HCT116 (cell line): ENCODE measurements around the gene MID1IP1. TPM values are rescaled to one million over a fixed set of nuclear protein-coding genes. Genes with fewer than 3 reads are reported as not detected.

ENCODE experiments used
- ATAC-seq: fragments of 200-7000 bp; cut with Tn5 transposase; 2 replicates; pipeline ENCODE4 v1.9.1; 2020; ENCODE audit warnings: mild to moderate bottlenecking, moderate library complexity
- BruUV-seq: library from RNA; stranded (reverse); fragments of 400-500 nt; replicated peaks from 2 replicates; lab custom pipeline; 2021; lab: Mats Ljungman, UMichigan
- CTCF ChIA-PET: fragments of 300-600 bp; sonication (Branson Sonifier 250); formaldehyde crosslinking; loops from one replicate; lab custom pipeline; 2021; ENCODE audit warnings: antibody characterized with exemption; lab: Charles Lee
- POLR2A ChIA-PET: fragments of 300-600, 350-600 bp; sonication (Branson Sonifier 250); formaldehyde crosslinking; loops from one replicate; lab custom pipeline; 2021; ENCODE audit warnings: antibody characterized with exemption; lab: Charles Lee
- RAD21 ChIA-PET, 2 experiments: fragments of 300-600 bp; sonication (Branson Sonifier 250); formaldehyde crosslinking; loops; one replicate each; lab custom pipeline; 2023; ENCODE audit warnings: low total read pairs in 2 of 2; ENCODE audit not compliant: uncharacterized antibody in 2 of 2, unreplicated experiment in 2 of 2, low non-redundant PET in 1 of 2; lab: Charles Lee
- DNase-seq: peaks from one replicate; pipeline ENCODE4 v3.0.0-alpha.2; 2010; ENCODE audit warnings: low read depth, low spot score
- H2AFZ ChIP-seq: fragments of 200-600 bp; shearing (Covaris generic), sonication (generic); 2 replicates; pipeline ENCODE4 v1.6.1; 2017; ENCODE audit warnings: low read depth, mixed run types, mixed read lengths, antibody characterized with exemption, low read length; ENCODE audit not compliant: poor library complexity, severe bottlenecking
- H3K27ac ChIP-seq: 2 replicates; pipeline ENCODE4 v1.5.1; 2012; ENCODE audit warnings: low read depth, low read length
- H3K27me3 ChIP-seq: fragments of 200-600 bp; sonication (generic); 2 replicates; pipeline ENCODE4 v1.6.1; 2016; ENCODE audit warnings: mixed run types, low read length, mixed read lengths; ENCODE audit not compliant: insufficient read depth
- H3K36me3 ChIP-seq, 2 experiments: fragments of 200-500 bp in 1 of 2; fragments of 200-600 bp in 1 of 2; sonication (Bioruptor generic) in 1 of 2; sonication (generic) in 1 of 2; 2 replicates each; pipeline versions ENCODE4 v1.5.1 to v1.6.1; 2014 to 2016; ENCODE audit warnings: low read length in 2 of 2, inconsistent platforms in 1 of 2, mixed read lengths in 1 of 2, mixed run types in 1 of 2; ENCODE audit not compliant: insufficient read depth in 2 of 2, control insufficient read depth in 1 of 2
- H3K4me1 ChIP-seq, 2 experiments: fragments of 200-600 bp in 1 of 2; sonication (generic) in 1 of 2; 2 replicates each; pipeline versions ENCODE4 v1.5.1 to v1.6.1; 2012 to 2017; ENCODE audit warnings: low read length in 2 of 2, inconsistent platforms in 1 of 2, mild to moderate bottlenecking in 1 of 2, mixed read lengths in 1 of 2, mixed run types in 1 of 2, moderate library complexity in 1 of 2; ENCODE audit not compliant: insufficient read depth in 2 of 2, control insufficient read depth in 1 of 2
- H3K4me2 ChIP-seq: fragments of 200-600 bp; sonication (generic); 2 replicates; pipeline ENCODE4 v1.6.1; 2017; ENCODE audit warnings: mixed run types, low read length, mixed read lengths
- H3K4me3 ChIP-seq, 2 experiments: fragments of 200-600 bp in 1 of 2; sonication (generic) in 1 of 2; replicated peaks in 1 of 2; 2 replicates each; pipeline ENCODE4 v1.5.1; 2011 to 2016; ENCODE audit warnings: low read length in 2 of 2, control low read depth in 1 of 2, low read depth in 1 of 2, mild to moderate bottlenecking in 1 of 2, mixed read lengths in 1 of 2, mixed run types in 1 of 2
- H3K79me2 ChIP-seq: fragments of 200-600 bp; sonication (generic); 2 replicates; pipeline ENCODE4 v1.6.1; 2017; ENCODE audit warnings: mild to moderate bottlenecking, mixed run types, low read length, moderate library complexity, mixed read lengths; ENCODE audit not compliant: insufficient read depth
- H3K9ac ChIP-seq: fragments of 200-600 bp; sonication (generic); 2 replicates; pipeline ENCODE4 v1.6.1; 2016; ENCODE audit warnings: low read length, mixed read lengths
- H3K9me2 ChIP-seq: fragments of 200-600 bp; sonication (generic), shearing (Covaris generic); 2 replicates; pipeline ENCODE4 v1.6.1; 2017; ENCODE audit warnings: mixed run types, mild to moderate bottlenecking, moderate library complexity; ENCODE audit not compliant: insufficient read depth
- H3K9me3 ChIP-seq, 2 experiments: fragments of 200-500 bp in 1 of 2; fragments of 200-600 bp in 1 of 2; sonication (Bioruptor generic) in 1 of 2; sonication (generic) in 1 of 2; 2 replicates each; pipeline ENCODE4 v1.6.1; 2014 to 2017; ENCODE audit warnings: low read length in 2 of 2, mixed read lengths in 2 of 2, inconsistent platforms in 1 of 2, low read depth in 1 of 2, mild to moderate bottlenecking in 1 of 2, mixed run types in 1 of 2, moderate library complexity in 1 of 2; ENCODE audit not compliant: control insufficient read depth in 1 of 2, insufficient read depth in 1 of 2
- H4K20me1 ChIP-seq: fragments of 200-600 bp; sonication (generic), shearing (Covaris generic); 2 replicates; pipeline ENCODE4 v1.6.1; 2017; ENCODE audit warnings: mixed run types, mild to moderate bottlenecking, moderate library complexity; ENCODE audit not compliant: insufficient read depth
- ATF3 ChIP-seq: IDR thresholded peaks from 2 replicates; pipeline ENCODE4 v1.6.1; 2012
- ELF1 ChIP-seq: IDR thresholded peaks from 2 replicates; pipeline ENCODE4 v1.6.1; 2012; ENCODE audit warnings: low read depth, borderline replicate concordance
- EZH2 ChIP-seq: fragments of 200-600 bp; sonication (generic); IDR thresholded peaks from 2 replicates; pipeline ENCODE4 v1.6.1; 2017; ENCODE audit warnings: antibody characterized with exemption, mixed run types
- JUND ChIP-seq: IDR thresholded peaks from 2 replicates; pipeline ENCODE4 v1.6.1; 2012
- POLR2A ChIP-seq: IDR thresholded peaks from 2 replicates; pipeline ENCODE4 v1.7.0; 2011; ENCODE audit warnings: borderline replicate concordance; ENCODE audit not compliant: insufficient read depth, insufficient read length; ENCODE audit errors: extremely low read depth
- POLR2AphosphoS5 ChIP-seq: IDR thresholded peaks from 2 replicates; pipeline ENCODE4 v1.6.1; 2011; ENCODE audit warnings: mild to moderate bottlenecking, low read depth, low read length, moderate library complexity
- RAD21 ChIP-seq: IDR thresholded peaks from 2 replicates; pipeline ENCODE4 v1.6.1; 2012; ENCODE audit warnings: low read depth, mild to moderate bottlenecking
- REST ChIP-seq: IDR thresholded peaks from 2 replicates; pipeline ENCODE4 v1.6.1; 2012; ENCODE audit warnings: low read depth
- SP1 ChIP-seq: IDR thresholded peaks from 2 replicates; pipeline ENCODE4 v1.6.1; 2012; ENCODE audit warnings: low read depth
- ZBTB33 ChIP-seq: IDR thresholded peaks from 2 replicates; pipeline ENCODE4 v1.6.1; 2011; ENCODE audit warnings: mild to moderate bottlenecking, low read length, moderate library complexity; ENCODE audit not compliant: insufficient replicate concordance; ENCODE audit errors: extremely low read depth
- ZFX ChIP-seq: fragments of 450-650 bp; IDR thresholded peaks from 2 replicates; pipeline ENCODE4 v1.6.1; 2017
- ZNF274 ChIP-seq: fragments of 200-500 bp; sonication (Bioruptor generic); IDR thresholded peaks from 2 replicates; pipeline ENCODE4 v1.6.1; 2014; ENCODE audit warnings: mild to moderate bottlenecking, low read depth, low read length, inconsistent platforms
- intact Hi-C: fragments of 100-400 bp; cut with micrococcal nuclease; formaldehyde crosslinking; loops from 2 replicates; pipeline ENCODE4 v1.10.0; 2022
- total RNA-seq: library from RNA; stranded (reverse); gene quantifications from one replicate; pipeline ENCODE4 v1.2.1, GENCODE V29; 2021; ENCODE audit not compliant: unreplicated experiment
- TF ChIP-seq, protein P1 (sequence below), 3 experiments: fragments of 200-600 bp in 1 of 3; sonication (generic) in 1 of 3; IDR thresholded peaks in 2 of 3; conservative IDR thresholded peaks in 1 of 3; 2 replicates each; pipeline ENCODE4 v1.5.1; 2012 to 2017; ENCODE audit warnings: low read depth in 2 of 3, low read length in 2 of 3, antibody characterized with exemption in 1 of 3, borderline replicate concordance in 1 of 3, control low read depth in 1 of 3, mild to moderate bottlenecking in 1 of 3, mixed read lengths in 1 of 3, mixed run types in 1 of 3, moderate library complexity in 1 of 3; ENCODE audit not compliant: insufficient read depth in 1 of 3
- TF ChIP-seq, protein P2 (sequence below): IDR thresholded peaks from 2 replicates; pipeline ENCODE4 v1.6.1; 2012

Gene MID1IP1
- total RNA-seq, 1 experiment from 2014 or later = 109 TPM

DNA sequence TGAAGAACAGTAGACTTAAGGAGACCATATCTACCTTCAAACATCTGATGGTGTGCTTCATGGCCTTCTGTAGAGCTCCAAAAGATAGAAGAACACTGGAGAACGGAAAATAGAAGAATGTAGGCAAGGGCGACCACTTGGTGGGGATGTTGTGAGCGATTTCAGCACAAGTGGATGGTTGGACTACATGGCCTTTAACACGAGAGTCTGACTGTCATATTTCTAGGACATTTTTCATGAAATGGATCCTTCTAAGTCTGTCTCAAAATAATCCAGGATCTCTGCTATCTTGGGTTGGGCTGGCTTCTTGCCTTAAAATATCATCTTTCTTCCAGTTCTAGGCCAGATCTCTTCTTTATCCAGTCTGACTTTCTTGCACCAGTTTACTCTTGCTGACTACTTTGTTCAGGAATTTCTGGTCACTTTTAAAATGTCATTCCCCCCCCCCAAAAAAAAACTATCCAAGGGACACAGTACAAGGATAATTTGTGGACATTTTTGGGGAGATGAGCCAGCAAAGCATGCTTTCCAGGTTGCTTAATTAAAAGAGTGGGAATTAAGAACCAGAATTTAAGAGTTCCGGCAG lies 1.2 kb upstream of the MID1IP1 start:
- Histone ChIP-seq H4K20me1 (no peaks in the 10 kb centered on the region), H3K4me1 (peaks cover 4 to 26% of the 10 kb centered on the region in 2 experiments), H3K27ac (no peak overlapping the region), H3K4me3 (no peak overlapping the region), H3K79me2 (peaks cover 29% of the 10 kb centered on the region), H3K36me3 (peaks cover 0 to 3% of the 10 kb centered on the region in 2 experiments; a peak in 1 of 4 replicates), H3K27me3 (no peaks in the 10 kb centered on the region), H3K9me3 (no peaks in the 10 kb centered on the region), H3K9me2 (no peaks in the 10 kb centered on the region), H3K4me2 (no peak overlapping the region), H3K9ac (no peak overlapping the region), H2AFZ (no peak overlapping the region)
- ATAC-seq (no peak), DNase-seq (no peak)
- CTCF ChIA-PET = no interaction called here
- POLR2A ChIA-PET = no interaction called here
- RAD21 ChIA-PET = no interaction called here
- intact Hi-C loops = loop anchor here (10.0 kb wide), 1 partner anchor 1375 kb away; no protein-coding TSS in a partner anchor
- BruUV-seq = no TSS peak
- TF ChIP-seq ZNF274 (no peak), RAD21 (no peak), SP1 (no peak), POLR2AphosphoS5 (no peak), ZBTB33 (no peak), JUND (no peak), EZH2 (no peak), ELF1 (no peak), ZFX (no peak), REST (no peak), POLR2A (no peak), ATF3 (no peak)
- TF ChIP-seq, protein P1, sequence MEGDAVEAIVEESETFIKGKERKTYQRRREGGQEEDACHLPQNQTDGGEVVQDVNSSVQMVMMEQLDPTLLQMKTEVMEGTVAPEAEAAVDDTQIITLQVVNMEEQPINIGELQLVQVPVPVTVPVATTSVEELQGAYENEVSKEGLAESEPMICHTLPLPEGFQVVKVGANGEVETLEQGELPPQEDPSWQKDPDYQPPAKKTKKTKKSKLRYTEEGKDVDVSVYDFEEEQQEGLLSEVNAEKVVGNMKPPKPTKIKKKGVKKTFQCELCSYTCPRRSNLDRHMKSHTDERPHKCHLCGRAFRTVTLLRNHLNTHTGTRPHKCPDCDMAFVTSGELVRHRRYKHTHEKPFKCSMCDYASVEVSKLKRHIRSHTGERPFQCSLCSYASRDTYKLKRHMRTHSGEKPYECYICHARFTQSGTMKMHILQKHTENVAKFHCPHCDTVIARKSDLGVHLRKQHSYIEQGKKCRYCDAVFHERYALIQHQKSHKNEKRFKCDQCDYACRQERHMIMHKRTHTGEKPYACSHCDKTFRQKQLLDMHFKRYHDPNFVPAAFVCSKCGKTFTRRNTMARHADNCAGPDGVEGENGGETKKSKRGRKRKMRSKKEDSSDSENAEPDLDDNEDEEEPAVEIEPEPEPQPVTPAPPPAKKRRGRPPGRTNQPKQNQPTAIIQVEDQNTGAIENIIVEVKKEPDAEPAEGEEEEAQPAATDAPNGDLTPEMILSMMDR (IDR thresholded peaks at IDR 0.05 in 2 of 3, conservative IDR thresholded peaks at IDR 0.05 in 1 of 3; ENCODE audit: borderline replicate concordance in 1 of 3, insufficient read depth in 1 of 3, low read depth in 2 of 3, low read length in 2 of 3) = no peak
- TF ChIP-seq, protein P2, sequence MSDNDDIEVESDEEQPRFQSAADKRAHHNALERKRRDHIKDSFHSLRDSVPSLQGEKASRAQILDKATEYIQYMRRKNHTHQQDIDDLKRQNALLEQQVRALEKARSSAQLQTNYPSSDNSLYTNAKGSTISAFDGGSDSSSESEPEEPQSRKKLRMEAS = no peak
